GM21825 (cell line): ENCODE data around the gene GGCX.

ENCODE experiments used
- ATAC-seq: cut with Tn5 transposase; IDR thresholded peaks from one replicate; pipeline ENCODE4 v1.9.1; 2021; ENCODE audit warnings: mild to moderate bottlenecking, moderate library complexity; ENCODE audit not compliant: unreplicated experiment

The GGCX gene

GRCh38 chr2:85522090-85522647, 39.1 kb downstream of the GGCX start:
- no peak for ATAC-seq

- ATAC-seq, result no peak
Measured at GRCh38 chr2:85516653-85517389, 44.5 kb downstream of the GGCX start.

- no peak for ATAC-seq
Measured at GRCh38 chr2:85514323-85514722, 47.0 kb downstream of the GGCX start.

GRCh38 chr2:85511008-85511811, 50.1 kb downstream of the GGCX start:
- no peak for ATAC-seq

GRCh38 chr2:85506768-85507181, 54.5 kb downstream of the GGCX start:
- ATAC-seq, result no peak

- no peak for ATAC-seq
Measured at GRCh38 chr2:85505551-85506238, 55.6 kb downstream of the GGCX start.

GRCh38 chr2:85504778-85505261, 56.5 kb downstream of the GGCX start:
- ATAC-seq, result no peak

GRCh38 chr2:85503851-85504777, 57.2 kb downstream of the GGCX start:
- ATAC-seq, result no peak

- ATAC-seq, result no peak
Measured at GRCh38 chr2:85503168-85503850, 58.0 kb downstream of the GGCX start.

- no peak for ATAC-seq
Measured at GRCh38 chr2:85502720-85503119, 58.6 kb downstream of the GGCX start.

GRCh38 chr2:85501248-85501647, 60.0 kb downstream of the GGCX start:
- ATAC-seq, result no peak

- ATAC-seq, result no peak
Measured at GRCh38 chr2:85497944-85498630, 63.2 kb downstream of the GGCX start.

- ATAC-seq, result no peak
Measured at GRCh38 chr2:85496436-85496835, 64.9 kb downstream of the GGCX start.
